Mesendoderm (in vitro differentiated cells): ENCODE results near the gene H6PD.

Source experiments
- DNase-seq: peaks from one replicate; pipeline ENCODE4 v3.0.0; 2013
- H2AK5ac ChIP-seq: 2 replicates; pipeline ENCODE4 v1.6.1; 2013; ENCODE audit warnings: low read length, inconsistent platforms
- H2BK120ac ChIP-seq: 2 replicates; pipeline ENCODE4 v1.6.1; 2013; ENCODE audit warnings: low read depth, mild to moderate bottlenecking, low read length, moderate library complexity, mixed read lengths
- H2BK15ac ChIP-seq: replicated peaks from 2 replicates; pipeline ENCODE4 v1.6.1; 2013; ENCODE audit warnings: low read depth, mild to moderate bottlenecking, moderate library complexity
- H2BK5ac ChIP-seq: 2 replicates; pipeline ENCODE4 v1.6.1; 2013; ENCODE audit warnings: low read length, inconsistent platforms
- H3K18ac ChIP-seq: 2 replicates; pipeline ENCODE4 v1.6.1; 2013; ENCODE audit warnings: mild to moderate bottlenecking, low read length, mixed read lengths
- H3K23ac ChIP-seq: one replicate; pipeline ENCODE4 v1.6.1; 2013; ENCODE audit warnings: low read length
- H3K27ac ChIP-seq: 2 replicates; pipeline ENCODE4 v1.5.1; 2013; ENCODE audit warnings: low read depth, mild to moderate bottlenecking, inconsistent platforms, low read length, moderate library complexity
- H3K27me3 ChIP-seq: 2 replicates; pipeline ENCODE4 v1.6.1; 2013; ENCODE audit warnings: low read length, control low read depth, mild to moderate bottlenecking, inconsistent platforms; ENCODE audit not compliant: insufficient read depth, poor library complexity
- H3K36me3 ChIP-seq: 2 replicates; pipeline ENCODE4 v1.6.1; 2013; ENCODE audit warnings: low read length, inconsistent platforms; ENCODE audit not compliant: control insufficient read depth, insufficient read depth
- H3K4ac ChIP-seq: one replicate; pipeline ENCODE4 v1.6.1; 2013; ENCODE audit warnings: low read depth, mild to moderate bottlenecking, low read length, moderate library complexity
- H3K4me1 ChIP-seq: 2 replicates; pipeline ENCODE4 v1.6.1; 2013; ENCODE audit warnings: low read depth, low read length, inconsistent platforms; ENCODE audit not compliant: control insufficient read depth
- H3K4me2 ChIP-seq: 2 replicates; pipeline ENCODE4 v1.6.1; 2013; ENCODE audit warnings: low read length
- H3K4me3 ChIP-seq: 2 replicates; pipeline ENCODE4 v1.5.1; 2013; ENCODE audit warnings: mild to moderate bottlenecking, low read length
- H3K56ac ChIP-seq: one replicate; pipeline ENCODE4 v1.6.1; 2013; ENCODE audit warnings: low read length
- H3K79me1 ChIP-seq: 2 replicates; pipeline ENCODE4 v1.6.1; 2013; ENCODE audit warnings: low read length, inconsistent platforms
- H3K79me2 ChIP-seq: 2 replicates; pipeline ENCODE4 v1.6.1; 2013; ENCODE audit warnings: mild to moderate bottlenecking, low read length; ENCODE audit not compliant: control insufficient read depth, insufficient read depth
- H3K9ac ChIP-seq: 2 replicates; pipeline ENCODE4 v1.6.1; 2013; ENCODE audit warnings: low read length, inconsistent platforms
- H4K5ac ChIP-seq: one replicate; pipeline ENCODE4 v1.6.1; 2013; ENCODE audit warnings: low read length
- H4K8ac ChIP-seq: one replicate; pipeline ENCODE4 v1.6.1; 2013; ENCODE audit warnings: low read depth, mild to moderate bottlenecking, control low read depth, low read length, moderate library complexity
- WGBS: extraction: QIAGEN DNeasy Blood & Tissue Kit; methylation state at CpG from one replicate; pipeline ENCODE4 v1.1.7; 2013; ENCODE audit warnings: low lambda C conversion rate, missing lambda C conversion rate; ENCODE audit not compliant: insufficient coverage; ENCODE audit errors: extremely low coverage; 5-methylcytosine and 5-hydroxymethylcytosine counted together

H6PD gene

DNA sequence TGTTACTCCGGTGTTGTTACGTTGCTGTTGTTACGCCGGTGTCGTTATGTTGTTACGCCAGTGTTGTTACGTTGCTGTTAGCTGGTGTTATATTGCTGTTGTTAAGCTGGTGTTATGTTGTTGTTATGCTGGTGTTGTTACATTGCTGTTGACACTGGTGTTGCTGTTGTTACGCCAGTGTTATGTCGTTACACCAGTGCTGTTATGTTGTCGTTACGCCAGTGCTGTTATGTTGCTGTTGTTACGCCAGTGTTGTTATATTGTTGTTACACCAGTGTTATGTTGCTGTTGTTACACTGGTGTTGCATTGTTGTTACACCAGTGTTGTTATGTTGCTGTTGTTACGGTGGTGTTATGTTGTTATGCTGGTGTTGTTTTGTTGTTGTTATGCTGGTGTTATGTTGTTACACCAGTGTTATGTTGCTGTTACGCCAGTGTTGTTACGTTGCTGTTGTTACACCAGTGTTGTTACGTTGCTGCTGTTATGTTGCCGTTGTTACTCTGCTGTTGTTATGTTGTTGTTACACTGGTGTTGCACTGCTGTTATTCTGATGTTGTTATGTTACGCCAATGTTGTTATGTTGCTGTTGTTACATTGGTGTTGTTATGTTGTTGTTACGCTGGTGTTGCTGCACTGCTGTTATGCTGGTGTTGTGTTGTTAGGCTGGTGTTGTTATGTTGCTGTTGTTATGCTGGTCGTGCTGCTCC, 25.6 kb downstream of the H6PD start:
- no peak for DNase-seq
- Histone ChIP-seq H3K79me2 (no peaks in the 10 kb centered on the region), H2BK120ac (no peak overlapping the region), H3K4me3 (peak overlapping the region; percentile 22), H3K36me3 (no peaks in the 10 kb centered on the region), H3K56ac (no peak overlapping the region), H3K18ac (no peak overlapping the region), H3K23ac (no peak overlapping the region), H4K8ac (no peak overlapping the region), H3K4me1 (no peaks in the 10 kb centered on the region), H2BK5ac (no peak overlapping the region), H2AK5ac (no peak overlapping the region), H3K9ac (no peak overlapping the region), H4K5ac (no peak overlapping the region), H2BK15ac (no peak overlapping the region), H3K27ac (no peak overlapping the region), H3K79me1 (peaks cover 3% of the 10 kb centered on the region), H3K27me3 (no peaks in the 10 kb centered on the region), H3K4me2 (no peak overlapping the region), H3K4ac (no peak overlapping the region)
- no CpG with 5 or more reads among the region's 20 CpGs for WGBS

DNA sequence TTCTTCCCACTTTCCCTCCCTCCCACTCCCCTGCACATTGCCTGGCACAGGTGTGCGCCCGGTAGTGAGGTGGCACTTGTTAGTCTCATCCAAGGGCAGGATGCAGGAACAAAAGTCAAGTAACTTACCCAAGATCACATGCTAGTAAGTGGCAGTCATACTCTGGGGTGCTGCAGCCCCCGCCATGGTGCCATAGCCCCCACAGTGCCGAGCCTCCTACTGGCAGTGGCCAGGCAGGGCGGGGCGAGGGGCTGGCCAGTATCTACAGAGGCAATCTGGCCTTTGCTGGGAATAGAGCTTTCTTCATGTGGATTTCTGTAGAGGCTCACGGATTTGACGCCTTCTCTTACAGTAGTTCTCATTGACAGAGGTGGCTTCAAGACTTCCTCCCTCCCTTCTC, 26.9 kb downstream of the H6PD start:
- no peak overlapping the region for H3K4me2 ChIP-seq
- H2AK5ac ChIP-seq, result no peak overlapping the region
- no peak overlapping the region for H3K4ac ChIP-seq
- DNase-seq, result no peak
- H3K4me3 ChIP-seq, result no peak overlapping the region
- no peak overlapping the region for H3K9ac ChIP-seq
- H3K27me3 ChIP-seq, result no peaks in the 10 kb centered on the region
- no peak overlapping the region for H2BK120ac ChIP-seq
- H3K18ac ChIP-seq, result no peak overlapping the region
- H3K56ac ChIP-seq, result no peak overlapping the region
- no CpG with 5 or more reads among the region's 8 CpGs for WGBS
- no peak overlapping the region for H2BK15ac ChIP-seq
- H4K8ac ChIP-seq, result no peak overlapping the region
- no peaks in the 10 kb centered on the region for H3K4me1 ChIP-seq
- peaks cover 3% of the 10 kb centered on the region for H3K79me1 ChIP-seq
- no peak overlapping the region for H3K27ac ChIP-seq
- no peak overlapping the region for H3K23ac ChIP-seq
- H2BK5ac ChIP-seq, result no peak overlapping the region
- H3K36me3 ChIP-seq, result no peaks in the 10 kb centered on the region
- H3K79me2 ChIP-seq, result no peaks in the 10 kb centered on the region
- no peak overlapping the region for H4K5ac ChIP-seq

DNA sequence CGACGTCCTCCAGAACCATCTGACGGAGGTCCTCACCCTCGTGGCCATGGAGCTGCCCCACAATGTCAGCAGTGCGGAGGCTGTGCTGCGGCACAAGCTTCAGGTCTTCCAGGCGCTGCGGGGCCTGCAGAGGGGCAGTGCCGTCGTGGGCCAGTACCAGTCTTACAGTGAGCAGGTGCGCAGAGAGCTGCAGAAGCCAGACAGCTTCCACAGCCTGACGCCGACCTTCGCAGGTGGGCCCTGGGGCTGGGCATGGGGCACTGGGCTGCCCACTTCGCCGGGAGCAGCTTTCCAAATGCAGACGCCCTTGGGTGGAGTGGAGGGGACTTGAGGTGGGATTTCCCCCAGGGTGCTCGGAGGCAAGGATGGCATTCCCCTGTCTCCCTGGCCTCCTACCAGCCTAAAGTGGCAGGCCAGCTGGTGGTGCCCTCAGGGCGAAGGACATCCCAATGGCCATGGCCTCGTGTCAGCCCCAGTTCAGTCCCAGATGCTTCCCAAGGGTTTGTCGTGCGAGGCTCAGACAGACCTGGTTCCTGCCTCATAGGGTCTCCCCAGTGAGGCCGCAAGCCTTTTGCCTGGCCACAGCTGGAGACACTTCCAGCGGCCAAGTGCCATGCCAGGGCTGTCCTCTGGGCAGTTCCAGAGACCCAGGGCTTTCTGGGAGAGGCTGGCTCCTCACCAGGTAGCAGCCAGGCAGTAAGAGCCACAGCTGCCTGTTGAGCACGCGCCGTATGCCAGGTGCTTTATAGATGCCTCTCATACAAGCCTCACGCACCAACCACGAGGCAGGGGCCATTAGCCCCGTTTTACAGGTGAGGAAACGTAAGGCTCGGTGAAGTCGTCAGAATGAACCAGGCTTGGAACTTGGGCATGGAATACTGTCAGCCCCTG, 27.8 kb downstream of the H6PD start:
- H3K79me1 ChIP-seq, result peaks cover 3% of the 10 kb centered on the region
- no peak overlapping the region for H3K18ac ChIP-seq
- no peak overlapping the region for H2AK5ac ChIP-seq
- H4K8ac ChIP-seq, result no peak overlapping the region
- no peak overlapping the region for H3K56ac ChIP-seq
- H3K9ac ChIP-seq, result no peak overlapping the region
- no peak for DNase-seq
- no peak overlapping the region for H4K5ac ChIP-seq
- no peaks in the 10 kb centered on the region for H3K27me3 ChIP-seq
- H2BK15ac ChIP-seq, result no peak overlapping the region
- H3K4me2 ChIP-seq, result no peak overlapping the region
- H3K27ac ChIP-seq, result no peak overlapping the region
- H3K79me2 ChIP-seq, result no peaks in the 10 kb centered on the region
- H3K4me3 ChIP-seq, result no peak overlapping the region
- H3K36me3 ChIP-seq, result no peaks in the 10 kb centered on the region
- H3K4ac ChIP-seq, result no peak overlapping the region
- no peak overlapping the region for H2BK120ac ChIP-seq
- WGBS, result no CpG with 5 or more reads among the region's 33 CpGs
- no peaks in the 10 kb centered on the region for H3K4me1 ChIP-seq
- no peak overlapping the region for H3K23ac ChIP-seq
- H2BK5ac ChIP-seq, result no peak overlapping the region

GRCh38 chr1:9263276-9263855, 28.8 kb downstream of the H6PD start:
- no peaks in the 10 kb centered on the region for H3K4me1 ChIP-seq

DNA sequence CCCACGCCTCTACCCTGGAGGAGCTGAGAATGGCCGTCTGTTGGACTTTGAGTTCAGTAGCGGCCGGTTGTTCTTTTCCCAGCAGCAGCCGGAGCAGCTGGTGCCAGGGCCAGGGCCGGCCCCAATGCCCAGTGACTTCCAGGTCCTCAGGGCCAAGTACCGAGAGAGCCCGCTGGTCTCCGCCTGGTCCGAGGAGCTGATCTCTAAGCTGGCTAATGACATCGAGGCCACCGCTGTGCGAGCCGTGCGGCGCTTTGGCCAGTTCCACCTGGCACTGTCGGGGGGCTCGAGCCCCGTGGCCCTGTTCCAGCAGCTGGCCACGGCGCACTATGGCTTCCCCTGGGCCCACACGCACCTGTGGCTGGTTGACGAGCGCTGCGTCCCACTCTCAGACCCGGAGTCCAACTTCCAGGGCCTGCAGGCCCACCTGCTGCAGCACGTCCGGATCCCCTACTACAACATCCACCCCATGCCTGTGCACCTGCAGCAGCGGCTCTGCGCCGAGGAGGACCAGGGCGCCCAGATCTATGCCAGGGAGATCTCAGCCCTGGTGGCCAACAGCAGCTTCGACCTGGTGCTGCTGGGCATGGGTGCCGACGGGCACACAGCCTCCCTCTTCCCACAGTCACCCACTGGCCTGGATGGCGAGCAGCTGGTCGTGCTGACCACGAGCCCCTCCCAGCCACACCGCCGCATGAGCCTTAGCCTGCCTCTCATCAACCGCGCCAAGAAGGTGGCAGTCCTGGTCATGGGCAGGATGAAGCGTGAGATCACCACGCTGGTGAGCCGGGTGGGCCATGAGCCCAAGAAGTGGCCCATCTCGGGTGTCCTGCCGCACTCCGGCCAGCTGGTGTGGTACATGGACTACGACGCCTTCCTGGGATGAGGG, 29.7 kb downstream of the H6PD start:
- Histone ChIP-seq H3K9ac (no peak overlapping the region), H3K4ac (no peak overlapping the region), H3K4me3 (no peak overlapping the region), H2BK15ac (no peak overlapping the region), H3K18ac (no peak overlapping the region), H3K4me1 (no peaks in the 10 kb centered on the region), H3K4me2 (no peak overlapping the region), H3K56ac (no peak overlapping the region), H2BK5ac (no peak overlapping the region), H3K27ac (no peak overlapping the region), H3K23ac (no peak overlapping the region), H3K27me3 (no peaks in the 10 kb centered on the region), H2BK120ac (no peak overlapping the region), H2AK5ac (no peak overlapping the region), H3K79me1 (peaks cover 3% of the 10 kb centered on the region), H3K79me2 (no peaks in the 10 kb centered on the region), H4K8ac (no peak overlapping the region), H4K5ac (no peak overlapping the region), H3K36me3 (no peaks in the 10 kb centered on the region)
- DNase-seq, result no peak
- WGBS, result no CpG with 5 or more reads among the region's 50 CpGs

More at GRCh38 chr1:9263276-9263855, 28.8 kb downstream of the H6PD start:
- no peaks in the 10 kb centered on the region for H3K79me2 ChIP-seq
- H3K4ac ChIP-seq, result no peak overlapping the region
- H2AK5ac ChIP-seq, result no peak overlapping the region
- no peaks in the 10 kb centered on the region for H3K27me3 ChIP-seq
- no peak overlapping the region for H3K4me2 ChIP-seq
- no CpG with 5 or more reads among the region's 26 CpGs for WGBS
- no peak overlapping the region for H4K8ac ChIP-seq
- no peak for DNase-seq
- no peak overlapping the region for H3K4me3 ChIP-seq
- no peak overlapping the region for H3K9ac ChIP-seq
- peaks cover 3% of the 10 kb centered on the region for H3K79me1 ChIP-seq
- no peak overlapping the region for H2BK5ac ChIP-seq
- H3K36me3 ChIP-seq, result no peaks in the 10 kb centered on the region
- no peak overlapping the region for H2BK15ac ChIP-seq
- H3K56ac ChIP-seq, result no peak overlapping the region
- H3K18ac ChIP-seq, result no peak overlapping the region
- H3K23ac ChIP-seq, result no peak overlapping the region
- no peak overlapping the region for H3K27ac ChIP-seq
- H4K5ac ChIP-seq, result no peak overlapping the region
- no peak overlapping the region for H2BK120ac ChIP-seq
